GM10248 (cell line): Measurements from ENCODE around the gene CTAG1A.
"Not testable (repeated sequence)": the region's sequence is repeated elsewhere in the genome, so short reads cannot be mapped to it uniquely, and the experiment has no call there.

ENCODE experiments used
- CTCF ChIA-PET: fragments of 300-600 bp; sonication (Branson Sonifier 250); formaldehyde crosslinking; extraction: SDS; loops from one replicate; lab custom pipeline; 2021; ENCODE audit warnings: antibody characterized with exemption; lab: Yijun Ruan, JAX
- POLR2A ChIA-PET: fragments of 350-650 bp; sonication (Branson Sonifier 250); formaldehyde crosslinking; extraction: SDS; loops from one replicate; lab custom pipeline; 2020; ENCODE audit warnings: antibody characterized with exemption; lab: Yijun Ruan, JAX
- DNase-seq: peaks from one replicate; pipeline ENCODE4 v3.0.0; 2012; ENCODE audit errors: extremely low spot score
- CTCF ChIP-seq: IDR thresholded peaks from 2 replicates; pipeline ENCODE4 v1.5.1; 2012; ENCODE audit warnings: mild to moderate bottlenecking, low read depth; ENCODE audit errors: extremely low read depth, missing control alignments, control extremely low read depth

Gene CTAG1A

GRCh38 chrX:154549766-154550165 lies 35.2 kb upstream of the CTAG1A start:
- POLR2A ChIA-PET, result no interaction called here

DNA sequence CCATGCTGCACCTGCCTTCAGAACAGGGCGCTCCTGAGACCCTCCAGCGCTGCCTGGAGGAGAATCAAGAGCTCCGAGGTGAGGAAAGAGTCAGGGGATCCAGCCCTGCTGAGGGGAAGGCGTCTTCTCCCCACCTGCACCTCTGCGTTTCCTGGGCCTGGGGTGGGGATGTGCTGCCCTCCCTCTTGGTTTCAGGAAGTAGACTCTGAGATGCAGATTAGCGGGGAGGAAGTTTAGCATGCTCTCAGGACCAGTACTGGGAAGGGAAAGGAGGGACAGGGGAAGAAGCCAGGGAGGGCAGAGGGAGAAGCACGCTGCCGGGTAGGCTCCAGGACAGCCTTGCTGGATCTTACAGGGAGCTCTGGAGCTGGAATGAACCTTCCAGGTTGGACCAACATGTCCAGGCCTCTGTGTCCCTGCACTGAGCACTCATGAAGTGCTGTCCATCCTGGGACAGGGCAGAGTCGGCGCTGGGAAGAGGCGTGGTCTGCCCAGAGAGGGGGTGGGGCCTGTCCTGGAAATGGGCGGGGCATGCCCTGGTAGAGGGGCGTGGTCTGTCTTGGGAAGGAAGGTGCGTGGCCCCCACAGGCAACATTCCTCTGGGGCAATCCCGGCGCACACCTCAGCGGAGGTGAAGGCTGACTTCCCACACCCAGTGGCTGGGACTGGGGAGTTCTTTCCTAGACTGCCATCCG lies 32.7 kb upstream of the CTAG1A start:
- POLR2A ChIA-PET, DNase-seq, CTCF ChIA-PET: not testable (repeated sequence)

More at GRCh38 chrX:154549766-154550165, 35.2 kb upstream of the CTAG1A start:
- TF ChIP-seq CTCF, result no peak
- no peak for DNase-seq
- CTCF ChIA-PET, result no interaction called here

DNA sequence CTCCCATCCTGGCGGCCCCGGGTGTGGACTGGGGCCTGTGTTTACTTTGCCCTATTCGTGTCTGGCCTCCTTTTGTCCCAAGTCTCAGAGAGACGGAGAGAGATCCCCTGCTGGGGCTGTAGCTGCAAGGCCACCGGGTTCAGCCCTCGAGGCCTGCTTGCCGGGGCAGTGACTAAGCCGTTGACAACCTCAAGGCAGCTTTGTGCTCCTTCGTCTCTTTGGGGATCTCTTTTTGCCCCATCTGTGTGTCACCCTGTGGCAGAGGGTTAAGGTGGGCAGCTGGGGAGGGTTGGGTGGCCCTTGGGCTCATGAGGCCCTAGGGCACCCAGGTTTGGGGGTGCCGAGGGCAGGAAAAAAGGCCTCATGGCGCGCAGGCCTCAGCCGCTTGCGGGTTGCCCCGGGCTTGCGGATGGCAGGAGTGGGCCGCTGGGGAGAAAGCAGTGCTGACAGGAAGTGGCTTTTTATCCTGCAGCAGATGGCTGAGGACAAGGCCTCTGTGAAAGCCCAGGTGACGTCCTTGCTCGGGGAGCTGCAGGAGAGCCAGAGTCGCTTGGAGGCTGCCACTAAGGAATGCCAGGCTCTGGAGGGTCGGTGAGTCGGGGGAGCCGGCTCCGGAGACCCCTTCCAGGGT lies 26.8 kb upstream of the CTAG1A start:
- DNase-seq, CTCF ChIA-PET, POLR2A ChIA-PET: not testable (repeated sequence)

GRCh38 chrX:154558896-154559295 lies 26.0 kb upstream of the CTAG1A start:
- DNase-seq, CTCF ChIA-PET, POLR2A ChIA-PET: not testable (repeated sequence)

DNA sequence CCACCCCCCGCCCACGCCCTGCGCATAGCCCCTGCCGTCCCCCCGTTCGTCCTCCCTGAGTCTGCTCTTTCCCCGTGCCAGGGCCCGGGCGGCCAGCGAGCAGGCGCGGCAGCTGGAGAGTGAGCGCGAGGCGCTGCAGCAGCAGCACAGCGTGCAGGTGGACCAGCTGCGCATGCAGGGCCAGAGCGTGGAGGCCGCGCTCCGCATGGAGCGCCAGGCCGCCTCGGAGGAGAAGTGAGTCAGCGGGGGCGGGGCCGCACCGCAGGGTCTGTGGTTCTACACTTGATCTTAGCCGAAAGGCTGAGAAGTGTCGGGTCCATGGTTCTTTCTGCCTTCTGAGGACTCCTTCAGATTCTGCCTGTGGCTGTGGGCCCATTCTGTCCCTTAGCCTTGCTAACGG lies 24.6 kb upstream of the CTAG1A start:
- POLR2A ChIA-PET, CTCF ChIA-PET, DNase-seq: not testable (repeated sequence)

- POLR2A ChIA-PET, DNase-seq: not testable (repeated sequence)
Measured at GRCh38 chrX:154562295-154562694, 22.6 kb upstream of the CTAG1A start.

DNA sequence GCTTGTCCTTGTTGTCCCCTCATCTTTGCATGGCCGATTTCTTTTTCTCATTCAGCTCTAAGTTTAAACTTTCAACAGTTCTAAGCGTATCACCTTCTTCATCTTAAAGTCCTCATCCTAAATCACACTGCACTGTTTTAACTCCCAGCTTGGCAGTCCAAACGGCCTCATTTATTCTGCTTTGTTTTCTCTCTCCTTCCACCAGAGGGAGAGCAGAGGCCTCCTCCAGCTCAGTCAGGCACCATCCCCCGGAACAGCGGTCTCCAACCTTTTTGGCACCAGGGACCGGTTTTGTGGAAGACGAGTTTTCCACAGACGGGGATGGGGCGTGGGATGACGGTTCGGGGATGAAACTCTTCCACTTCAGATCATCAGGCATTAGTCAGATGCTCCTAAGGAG lies 14.6 kb upstream of the CTAG1A start:
- POLR2A ChIA-PET, CTCF ChIA-PET, DNase-seq: not testable (repeated sequence)

More at GRCh38 chrX:154562295-154562694, 22.6 kb upstream of the CTAG1A start:
- CTCF ChIA-PET, result not testable (repeated sequence)

- POLR2A ChIA-PET, CTCF ChIA-PET, DNase-seq: not testable (repeated sequence)
Measured at GRCh38 chrX:154573061-154573460, 11.9 kb upstream of the CTAG1A start.

GRCh38 chrX:154575076-154575475 lies 9.9 kb upstream of the CTAG1A start:
- POLR2A ChIA-PET, DNase-seq, CTCF ChIA-PET: not testable (repeated sequence)

DNA sequence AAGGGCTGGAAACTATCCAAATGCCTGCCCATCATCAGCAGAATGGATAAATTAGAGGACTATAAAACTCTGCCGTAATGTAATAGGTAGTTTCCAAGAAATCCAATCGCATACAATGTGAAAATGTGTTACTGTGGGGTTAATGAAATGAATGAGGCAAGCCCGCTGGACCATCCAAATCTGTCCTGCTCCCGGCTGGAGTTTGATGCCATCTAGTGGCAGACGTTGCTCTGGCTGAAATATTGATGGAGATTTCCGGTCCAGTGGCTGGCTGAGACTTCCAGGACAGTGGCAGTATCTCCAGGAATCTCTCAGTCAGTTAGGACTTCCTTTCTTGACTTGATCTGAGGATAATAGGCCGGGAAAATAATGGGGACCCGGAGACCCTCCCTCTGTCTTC lies 1.9 kb upstream of the CTAG1A start:
- CTCF ChIA-PET, DNase-seq, POLR2A ChIA-PET: not testable (repeated sequence)

GRCh38 chrX:154590415-154590814 lies 5.5 kb downstream of the CTAG1A start:
- DNase-seq, CTCF ChIA-PET, POLR2A ChIA-PET: not testable (repeated sequence)

GRCh38 chrX:154592505-154592904 lies 7.6 kb downstream of the CTAG1A start:
- CTCF ChIA-PET, result no interaction called here
- no peak for TF ChIP-seq CTCF
- no peak for DNase-seq
- POLR2A ChIA-PET, result no interaction called here
